GM12878 (cell line): Measurements from ENCODE around the gene FEM1B. TPM values are rescaled to one million over a fixed set of nuclear protein-coding genes. Genes with fewer than 3 reads are reported as not detected.

ENCODE experiments used
- ATAC-seq: fragments of 200-7000 bp; cut with Tn5 transposase; 3 replicates; pipeline ENCODE4 v1.9.1; 2020; ENCODE audit warnings: mild to moderate bottlenecking, moderate library complexity
- BruUV-seq: library from RNA; stranded (reverse); fragments of 400-500 nt; replicated peaks from 2 replicates; lab custom pipeline; 2021; lab: Mats Ljungman, UMichigan
- CTCF ChIA-PET: fragments of 300-600 bp; sonication (Branson Sonifier 250); formaldehyde crosslinking; extraction: SDS; loops from one replicate; lab custom pipeline; 2021; ENCODE audit warnings: inconsistent platforms; lab: Yijun Ruan, JAX
- POLR2A ChIA-PET: fragments of 350-600 bp; formaldehyde crosslinking; extraction: SDS; loops from one replicate; lab custom pipeline; 2021; ENCODE audit warnings: inconsistent platforms; lab: Charles Lee
- RAD21 ChIA-PET: fragments of 300-600 bp; sonication (Branson Sonifier 250); formaldehyde crosslinking; loops from one replicate; lab custom pipeline; 2023; ENCODE audit warnings: antibody characterized with exemption; ENCODE audit not compliant: unreplicated experiment; lab: Charles Lee
- SMC1A ChIA-PET: fragments of 300-600 bp; sonication (Branson Sonifier 250); formaldehyde crosslinking; loops from one replicate; lab custom pipeline; 2023; ENCODE audit not compliant: unreplicated experiment, uncharacterized antibody; lab: Charles Lee
- DNase-seq: peaks from one replicate; pipeline ENCODE4 v3.0.0-alpha.2; 2011; ENCODE audit warnings: low read depth, low spot score
- FAIRE-seq: peaks from 3 replicates; lab custom pipeline; 2011; peaks lifted over from hg19 to GRCh38; lab: Jason Lieb, UNC
- H2AFZ ChIP-seq: 2 replicates; pipeline ENCODE4 v1.6.0; 2011; ENCODE audit warnings: low read depth, low read length, control low read depth; ENCODE audit not compliant: control insufficient read depth
- H3K27ac ChIP-seq: 2 replicates; pipeline ENCODE4 v1.5.1; 2011; ENCODE audit warnings: control low read depth; ENCODE audit not compliant: control insufficient read depth, insufficient read depth
- H3K27me3 ChIP-seq, 2 experiments: replicated peaks in 1 of 2; 2 replicates each; pipeline versions ENCODE4 v1.6.0 to v1.6.1; 2011; ENCODE audit warnings: low read length in 1 of 2; ENCODE audit not compliant: control insufficient read depth in 2 of 2, insufficient read depth in 2 of 2
- H3K36me3 ChIP-seq, 2 experiments: 2 replicates each; pipeline ENCODE4 v1.5.1; 2011; ENCODE audit warnings: low read length in 1 of 2; ENCODE audit not compliant: control insufficient read depth in 2 of 2, insufficient read depth in 2 of 2
- H3K4me1 ChIP-seq: 2 replicates; pipeline ENCODE4 v1.6.1; 2011; ENCODE audit warnings: mild to moderate bottlenecking, low read length, moderate library complexity, mixed read lengths; ENCODE audit not compliant: control insufficient read depth, insufficient read depth
- H3K4me2 ChIP-seq: 2 replicates; pipeline ENCODE4 v1.6.0; 2011; ENCODE audit warnings: control low read depth; ENCODE audit not compliant: control insufficient read depth, insufficient read depth
- H3K4me3 ChIP-seq: fragments of 200-600 bp; sonication (generic); 2 replicates; pipeline ENCODE4 v1.5.1; 2016
- H3K79me2 ChIP-seq: 2 replicates; pipeline ENCODE4 v1.6.0; 2011; ENCODE audit warnings: low read length; ENCODE audit not compliant: control insufficient read depth, insufficient read depth
- H3K9ac ChIP-seq: 2 replicates; pipeline ENCODE4 v1.8.0; 2011; ENCODE audit warnings: low read length, control low read depth, mixed read lengths; ENCODE audit not compliant: control insufficient read depth, insufficient read depth
- H3K9me3 ChIP-seq: replicated peaks from 3 replicates; pipeline ENCODE4 v1.5.1; 2011; ENCODE audit warnings: mild to moderate bottlenecking, low read length; ENCODE audit not compliant: control insufficient read depth, insufficient read depth
- H4K20me1 ChIP-seq: 2 replicates; pipeline ENCODE4 v1.6.0; 2011; ENCODE audit not compliant: control insufficient read depth, insufficient read depth
- BMI1 ChIP-seq: fragments of 450-650 bp; IDR thresholded peaks from 2 replicates; pipeline ENCODE4 v1.6.1; 2016; ENCODE audit warnings: mild to moderate bottlenecking, moderate library complexity, borderline replicate concordance
- EP300 ChIP-seq, 2 experiments: fragments of 150-350 bp in 1 of 2; IDR thresholded peaks; 2 replicates each; pipeline ENCODE4 v1.6.1; 2011 to 2012; ENCODE audit warnings: low read depth in 2 of 2, low read length in 2 of 2, borderline replicate concordance in 1 of 2, improper control_type of control experiment in 1 of 2, inconsistent platforms in 1 of 2; ENCODE audit not compliant: control insufficient read depth in 1 of 2
- KAT2A ChIP-seq: conservative IDR thresholded peaks from 2 replicates; pipeline ENCODE4 v1.6.1; 2011; ENCODE audit warnings: low read depth, low read length; ENCODE audit not compliant: control insufficient read depth
- NR2F1 ChIP-seq: fragments of 450-650 bp; conservative IDR thresholded peaks from 2 replicates; pipeline ENCODE4 v1.6.1; 2017; ENCODE audit warnings: mild to moderate bottlenecking
- NRF1 ChIP-seq: conservative IDR thresholded peaks from 2 replicates; pipeline ENCODE4 v1.6.1; 2011; ENCODE audit warnings: mild to moderate bottlenecking, low read depth, low read length, improper control_type of control experiment
- PAX8 ChIP-seq: fragments of 450-650 bp; IDR thresholded peaks from 2 replicates; pipeline ENCODE4 v1.6.1; 2017; ENCODE audit warnings: mild to moderate bottlenecking, moderate library complexity
- SMARCA5 ChIP-seq: fragments of 450-650 bp; IDR thresholded peaks from 2 replicates; pipeline ENCODE4 v1.6.1; 2017; ENCODE audit warnings: mild to moderate bottlenecking
- SPI1 ChIP-seq: IDR thresholded peaks from 2 replicates; pipeline ENCODE4 v1.6.1; 2011; ENCODE audit warnings: low read depth, mild to moderate bottlenecking, low read length, moderate library complexity, borderline replicate concordance; ENCODE audit not compliant: insufficient read depth
- SREBF1 ChIP-seq: IDR thresholded peaks from 2 replicates; pipeline ENCODE4 v1.6.1; 2012; ENCODE audit warnings: mild to moderate bottlenecking, low read length
- ZNF622 ChIP-seq: fragments of 450-650 bp; IDR thresholded peaks from 2 replicates; pipeline ENCODE4 v1.6.1; 2017; ENCODE audit warnings: mild to moderate bottlenecking, inconsistent platforms
- WGBS: methylation state at CpG from one replicate; pipeline ENCODE4 v1.1.6; 2016; ENCODE audit warnings: low lambda C conversion rate; ENCODE audit not compliant: insufficient replicate concordance, insufficient coverage; ENCODE audit errors: missing lambda C conversion rate; 5-methylcytosine and 5-hydroxymethylcytosine counted together
- in situ Hi-C: fragments of 300-500 bp; cut with MboI; formaldehyde crosslinking; loops from 9 replicates; pipeline ENCODE4 v1.14.3; 2018; ENCODE audit warnings: mixed read lengths
- intact Hi-C: fragments of 100-400 bp; cut with micrococcal nuclease; formaldehyde crosslinking; loops from one replicate; pipeline ENCODE4 v1.14.2; 2022; ENCODE audit not compliant: unreplicated experiment
- polyA plus RNA-seq, 11 experiments: library from polyadenylated mRNA; depleted of rRNA in 4 of 11; unstranded in 6 of 11; stranded (reverse) in 5 of 11; fragments of >200 nt; fragmentation: Nextera tagmentation in 4 of 11; fragmentation: Illumina TruSeq in 1 of 11; extraction: Ambion mirVana in 4 of 11; extraction: Trizol in 1 of 11; gene quantifications; 1 replicate in 1 of 11; 2 replicates in 10 of 11; pipeline versions ENCODE4 v1.2.1 to v1.2.3, GENCODE V29; 2011 to 2016; ENCODE audit warnings: inconsistent platforms in 2 of 11, missing spikeins in 2 of 11, low read depth in 1 of 11
- total RNA-seq, 4 experiments: library from RNA; depleted of rRNA in 3 of 4; stranded (reverse); fragments of >200 nt in 3 of 4; fragmentation: Illumina TruSeq in 1 of 4; extraction: Trizol in 1 of 4; gene quantifications; 2 replicates each; pipeline versions ENCODE4 v1.2.1 to v1.2.3, GENCODE V29; 2013 to 2021
- TF ChIP-seq, protein P1 (sequence below): IDR thresholded peaks from 2 replicates; pipeline ENCODE4 v1.6.1; 2011; ENCODE audit warnings: borderline replicate concordance, low read depth, mild to moderate bottlenecking, moderate library complexity, mixed read lengths, low read length; ENCODE audit not compliant: insufficient read depth; ENCODE audit errors: extremely low read length
- TF ChIP-seq, protein P2 (sequence below): IDR thresholded peaks from 2 replicates; pipeline ENCODE4 v1.6.1; 2012; ENCODE audit warnings: low read length, inconsistent platforms
- TF ChIP-seq, protein P3 (sequence below): fragments of 450-650 bp; IDR thresholded peaks from 2 replicates; pipeline ENCODE4 v1.6.1; 2017; ENCODE audit warnings: low read depth, mild to moderate bottlenecking, moderate library complexity

FEM1B gene
- total and polyA plus RNA-seq, 10 of the 15 experiments (the other 5 are each of a cell fraction or from before 2014, with no cell fraction given), result 5.5 to 61.1 (median 18.2) TPM

DNA sequence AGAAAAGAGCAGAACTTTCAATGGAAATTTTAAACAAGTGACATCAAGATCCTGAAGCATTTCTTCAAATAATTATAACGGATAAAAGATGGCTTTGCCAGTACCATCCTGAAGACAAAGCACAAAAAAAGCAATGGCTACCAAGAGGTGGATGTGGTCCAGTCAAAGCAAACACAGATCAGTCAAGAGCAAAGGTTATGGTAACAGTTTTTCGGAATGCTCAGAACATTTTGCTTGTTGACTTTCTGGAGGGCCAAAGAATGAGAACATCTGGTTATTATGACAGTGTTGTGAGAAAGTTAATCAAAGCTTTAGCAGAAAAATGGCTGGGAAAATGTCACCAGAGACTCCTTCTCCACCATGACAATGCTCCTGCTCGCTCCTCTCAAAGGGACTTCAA is 31.5 kb downstream of the FEM1B start (continued):
- TF ChIP-seq, protein P1, sequence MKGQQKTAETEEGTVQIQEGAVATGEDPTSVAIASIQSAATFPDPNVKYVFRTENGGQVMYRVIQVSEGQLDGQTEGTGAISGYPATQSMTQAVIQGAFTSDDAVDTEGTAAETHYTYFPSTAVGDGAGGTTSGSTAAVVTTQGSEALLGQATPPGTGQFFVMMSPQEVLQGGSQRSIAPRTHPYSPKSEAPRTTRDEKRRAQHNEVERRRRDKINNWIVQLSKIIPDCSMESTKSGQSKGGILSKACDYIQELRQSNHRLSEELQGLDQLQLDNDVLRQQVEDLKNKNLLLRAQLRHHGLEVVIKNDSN, result no peak
- TF ChIP-seq PAX8 (no peak), EP300 (IDR thresholded peaks at IDR 0.05; ENCODE audit: borderline replicate concordance in 1 of 2, control insufficient read depth in 1 of 2, low read depth in 2 of 2, low read length in 2 of 2) (no peak)

DNA sequence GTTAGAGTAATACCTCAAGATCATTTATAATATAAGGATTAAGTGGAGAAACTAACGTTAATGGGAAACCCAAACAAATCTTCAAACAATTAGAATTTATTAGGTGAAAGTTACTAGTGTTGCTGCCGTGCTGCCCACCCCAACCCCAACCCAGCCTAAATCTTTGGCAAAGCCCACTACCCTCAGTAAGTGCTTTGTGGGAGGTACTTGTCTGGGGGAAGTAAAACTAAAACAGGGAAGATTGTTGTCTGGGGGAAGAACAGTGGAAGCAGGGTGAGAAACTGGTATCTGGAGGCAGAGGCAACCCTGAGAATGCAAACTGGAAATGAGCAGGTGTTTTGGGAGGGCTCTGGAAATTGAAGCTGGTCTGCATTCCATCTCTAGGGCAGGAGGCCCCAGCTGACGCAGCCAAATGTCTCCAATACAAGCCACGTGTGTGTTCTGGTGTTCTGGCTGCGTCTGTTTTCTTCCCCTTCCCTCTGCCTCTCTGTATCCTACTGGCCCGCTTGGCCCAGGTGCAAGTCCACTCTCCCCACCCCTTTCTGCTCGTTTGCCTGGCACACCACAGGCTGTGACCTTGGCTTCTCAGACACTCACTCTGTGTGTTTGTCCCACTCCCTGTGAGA is 32.7 kb downstream of the FEM1B start:
- no peak for TF ChIP-seq BMI1
- TF ChIP-seq, protein P2, sequence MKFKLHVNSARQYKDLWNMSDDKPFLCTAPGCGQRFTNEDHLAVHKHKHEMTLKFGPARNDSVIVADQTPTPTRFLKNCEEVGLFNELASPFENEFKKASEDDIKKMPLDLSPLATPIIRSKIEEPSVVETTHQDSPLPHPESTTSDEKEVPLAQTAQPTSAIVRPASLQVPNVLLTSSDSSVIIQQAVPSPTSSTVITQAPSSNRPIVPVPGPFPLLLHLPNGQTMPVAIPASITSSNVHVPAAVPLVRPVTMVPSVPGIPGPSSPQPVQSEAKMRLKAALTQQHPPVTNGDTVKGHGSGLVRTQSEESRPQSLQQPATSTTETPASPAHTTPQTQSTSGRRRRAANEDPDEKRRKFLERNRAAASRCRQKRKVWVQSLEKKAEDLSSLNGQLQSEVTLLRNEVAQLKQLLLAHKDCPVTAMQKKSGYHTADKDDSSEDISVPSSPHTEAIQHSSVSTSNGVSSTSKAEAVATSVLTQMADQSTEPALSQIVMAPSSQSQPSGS, result no peak
- no peak for TF ChIP-seq SPI1
- no peak for TF ChIP-seq SMARCA5
- TF ChIP-seq, protein P3, sequence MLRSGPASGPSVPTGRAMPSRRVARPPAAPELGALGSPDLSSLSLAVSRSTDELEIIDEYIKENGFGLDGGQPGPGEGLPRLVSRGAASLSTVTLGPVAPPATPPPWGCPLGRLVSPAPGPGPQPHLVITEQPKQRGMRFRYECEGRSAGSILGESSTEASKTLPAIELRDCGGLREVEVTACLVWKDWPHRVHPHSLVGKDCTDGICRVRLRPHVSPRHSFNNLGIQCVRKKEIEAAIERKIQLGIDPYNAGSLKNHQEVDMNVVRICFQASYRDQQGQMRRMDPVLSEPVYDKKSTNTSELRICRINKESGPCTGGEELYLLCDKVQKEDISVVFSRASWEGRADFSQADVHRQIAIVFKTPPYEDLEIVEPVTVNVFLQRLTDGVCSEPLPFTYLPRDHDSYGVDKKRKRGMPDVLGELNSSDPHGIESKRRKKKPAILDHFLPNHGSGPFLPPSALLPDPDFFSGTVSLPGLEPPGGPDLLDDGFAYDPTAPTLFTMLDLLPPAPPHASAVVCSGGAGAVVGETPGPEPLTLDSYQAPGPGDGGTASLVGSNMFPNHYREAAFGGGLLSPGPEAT, result no peak
- no peak for TF ChIP-seq NR2F1
- TF ChIP-seq KAT2A, result no peak
- no peak for TF ChIP-seq ZNF622
- no peak for TF ChIP-seq SREBF1
- no peak for TF ChIP-seq NRF1
- no peak overlapping the region for H2AFZ ChIP-seq
- ATAC-seq, result no peak
- DNase-seq, result no peak
- in situ Hi-C loops, result no loop called here
- BruUV-seq, result no TSS peak
- ChIA-PET POLR2A (no interaction called here), SMC1A (no interaction called here), RAD21 (no interaction called here), CTCF (interaction anchor here (1.6 kb wide), 1 partner anchor 57 kb away, joined by 6 read pairs; no protein-coding TSS in a partner anchor)
- H3K36me3 ChIP-seq, result no peaks in the 10 kb centered on the region
- H4K20me1 ChIP-seq, result no peaks in the 10 kb centered on the region
- peaks cover 4% of the 10 kb centered on the region for H3K4me1 ChIP-seq
- no peak for FAIRE-seq
- no peaks in the 10 kb centered on the region for H3K27me3 ChIP-seq
- no peak overlapping the region for H3K4me3 ChIP-seq
- no peaks in the 10 kb centered on the region for H3K9me3 ChIP-seq
- intact Hi-C loops, result no loop called here
- no peak overlapping the region for H3K27ac ChIP-seq
- H3K79me2 ChIP-seq, result no peaks in the 10 kb centered on the region
- 34% methylated on average over 7 of the region's 7 CpGs for WGBS
- H3K4me2 ChIP-seq, result no peak overlapping the region
- H3K9ac ChIP-seq, result no peak overlapping the region
